A673 (cell line): ENCODE data around the gene RILPL2. TPM values are rescaled to one million over a fixed set of nuclear protein-coding genes. Genes with fewer than 3 reads are reported as not detected.
A peak's percentile ranks its signal among the peaks of the same experiment; 100 is the strongest.
"Not testable (repeated sequence)": the region's sequence is repeated elsewhere in the genome, so short reads cannot be mapped to it uniquely, and the experiment has no call there.

ENCODE experiments used
- BruUV-seq: library from RNA; stranded (reverse); fragments of 400-500 nt; replicated peaks from 2 replicates; lab custom pipeline; 2021; lab: Mats Ljungman, UMichigan
- CTCF ChIA-PET: fragments of 300-600 bp; sonication (Branson Sonifier 250); formaldehyde crosslinking; loops from one replicate; lab custom pipeline; 2022; ENCODE audit warnings: antibody characterized with exemption; lab: Charles Lee
- POLR2A ChIA-PET: fragments of 300-600 bp; sonication (Branson Sonifier 250); formaldehyde crosslinking; loops from one replicate; lab custom pipeline; 2022; ENCODE audit warnings: antibody characterized with exemption; ENCODE audit not compliant: low non-redundant PET; lab: Charles Lee
- DNase-seq: peaks from one replicate; pipeline ENCODE4 v3.0.0-alpha.2; 2015; ENCODE audit warnings: low spot score
- H3K27ac ChIP-seq: fragments of 200-600 bp; sonication (generic); 2 replicates; pipeline ENCODE4 v1.5.1; 2016; ENCODE audit warnings: mixed run types, low read depth, mild to moderate bottlenecking, mixed read lengths, antibody characterized with exemption, low read length; ENCODE audit not compliant: poor library complexity, severe bottlenecking
- H3K27me3 ChIP-seq: fragments of 200-600 bp; sonication (generic); replicated peaks from 2 replicates; pipeline ENCODE4 v1.6.1; 2017; ENCODE audit warnings: mixed run types, low read depth, mild to moderate bottlenecking, mixed read lengths, antibody characterized with exemption, low read length; ENCODE audit not compliant: insufficient read depth, poor library complexity
- H3K36me3 ChIP-seq: fragments of 200-600 bp; sonication (generic); 2 replicates; pipeline ENCODE4 v1.6.1; 2016; ENCODE audit warnings: mixed run types, mild to moderate bottlenecking, mixed read lengths, antibody characterized with exemption, low read length; ENCODE audit not compliant: insufficient read depth, poor library complexity, severe bottlenecking
- H3K4me1 ChIP-seq: fragments of 200-600 bp; sonication (generic); 2 replicates; pipeline ENCODE4 v1.6.1; 2017; ENCODE audit warnings: mixed run types, mild to moderate bottlenecking, mixed read lengths, antibody characterized with exemption, low read length; ENCODE audit not compliant: insufficient read depth, poor library complexity, severe bottlenecking
- H3K4me3 ChIP-seq: fragments of 200-600 bp; sonication (generic); 2 replicates; pipeline ENCODE4 v1.5.1; 2016; ENCODE audit warnings: low read depth, mixed run types, mild to moderate bottlenecking, mixed read lengths, low read length; ENCODE audit not compliant: poor library complexity, severe bottlenecking
- H3K9me3 ChIP-seq: fragments of 200-600 bp; sonication (generic); 2 replicates; pipeline ENCODE4 v1.6.1; 2016; ENCODE audit warnings: mixed run types, low read depth, mild to moderate bottlenecking, mixed read lengths, antibody characterized with exemption, low read length; ENCODE audit not compliant: poor library complexity, severe bottlenecking
- CTCF ChIP-seq: fragments of 300-800, 200-600 bp; sonication (generic); conservative IDR thresholded peaks from 2 replicates; pipeline ENCODE4 v1.5.1; 2017; ENCODE audit warnings: low read depth, mild to moderate bottlenecking, antibody characterized with exemption, low read length, moderate library complexity, mixed read lengths
- EZH2 ChIP-seq: fragments of 200-600 bp; sonication (generic); IDR thresholded peaks from 2 replicates; pipeline ENCODE4 v1.6.1; 2017; ENCODE audit warnings: borderline replicate concordance, low read depth, mild to moderate bottlenecking, mixed read lengths, antibody characterized with exemption, low read length; ENCODE audit not compliant: poor library complexity, severe bottlenecking
- intact Hi-C: fragments of 100-400 bp; cut with micrococcal nuclease; formaldehyde crosslinking; loops from one replicate; pipeline ENCODE4 v1.10.0; 2022; ENCODE audit not compliant: unreplicated experiment
- total RNA-seq: library from RNA; stranded (reverse); gene quantifications from 2 replicates; pipeline ENCODE4 v1.2.3, GENCODE V29; 2021

The RILPL2 gene
- total RNA-seq, 1 experiment from 2014 or later, result 1.7 TPM

DNA sequence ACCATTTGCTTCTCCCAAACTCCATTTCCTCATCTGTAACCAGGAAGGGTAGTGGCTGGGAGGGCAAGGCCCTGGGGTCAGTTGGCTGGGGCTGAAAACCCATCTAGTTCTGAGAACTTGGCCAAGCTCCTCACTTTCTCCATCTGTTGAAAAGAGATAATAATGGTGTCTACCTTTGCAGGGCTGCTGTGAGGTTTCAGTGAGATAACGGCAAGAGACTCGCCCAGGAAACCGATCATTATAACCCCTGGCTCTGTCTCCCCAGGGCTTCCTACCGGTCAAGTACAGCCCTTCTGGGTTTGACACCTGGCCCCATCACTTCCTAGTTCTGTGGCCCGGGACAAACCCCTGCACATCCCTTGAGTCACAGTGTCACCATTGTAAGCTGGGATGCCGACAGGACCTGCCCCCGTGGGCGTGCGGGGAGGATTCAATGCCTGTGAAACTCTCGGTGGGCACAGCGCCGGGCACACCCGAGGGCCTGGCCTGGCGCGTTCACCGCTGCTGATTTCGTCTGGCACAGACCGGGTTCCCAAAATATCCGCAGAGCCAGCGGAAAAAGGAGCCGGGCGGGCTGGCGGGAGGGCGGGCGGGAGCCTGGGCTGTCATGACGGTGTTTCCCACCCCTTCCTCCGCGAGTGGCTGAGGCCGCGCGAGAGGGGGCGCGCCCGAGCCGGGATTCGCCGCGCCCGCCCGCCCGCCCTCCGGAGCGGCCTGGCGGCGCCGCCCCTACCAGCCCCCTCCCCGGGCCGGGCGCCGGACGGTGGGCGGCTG lies 48.1 kb downstream of the RILPL2 start:
- intact Hi-C loops, result loop anchor here (2.0 to 5.0 kb wide), 2 partner anchors 156 to 194 kb away; partner anchors contain the start of genes MPHOSPH9, MTRFR and TMED2
- CTCF ChIA-PET, result interaction anchor here (1.2 kb wide), 1 partner anchor 22 kb away, joined by 3 read pairs; no protein-coding TSS in a partner anchor

DNA sequence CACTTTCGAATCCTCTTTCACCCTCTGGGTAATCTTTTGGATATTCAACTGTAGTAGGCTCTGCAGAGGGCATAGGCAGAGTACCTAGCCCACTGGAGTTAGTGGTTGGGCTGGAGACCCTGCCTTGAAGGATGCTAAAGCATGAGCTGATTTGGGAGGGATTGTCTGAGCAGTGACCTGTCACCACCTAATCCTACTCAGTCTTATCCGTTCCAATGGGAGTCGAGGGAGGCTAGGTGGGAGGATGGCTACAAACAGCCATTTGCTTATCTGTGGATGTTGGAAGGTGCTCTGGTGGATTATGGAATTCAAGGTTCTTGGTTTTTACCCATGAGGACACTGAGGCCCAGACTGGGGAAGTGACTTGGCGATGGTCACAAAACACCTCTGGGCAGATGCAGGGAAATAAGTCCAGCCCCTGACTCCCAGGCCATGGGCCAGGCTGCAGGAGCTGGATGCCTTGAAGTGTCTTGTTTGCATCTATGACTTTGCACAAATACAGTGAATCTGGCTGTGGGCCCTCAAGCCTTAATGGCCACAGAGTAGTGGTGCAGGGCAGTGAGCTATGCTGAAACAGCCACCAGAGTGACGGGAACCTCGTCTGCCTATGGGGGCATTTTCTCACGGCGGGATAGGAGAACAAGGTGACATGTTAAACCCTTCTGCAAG lies 48.8 kb downstream of the RILPL2 start:
- Histone ChIP-seq H3K4me1 (peaks cover 18% of the 10 kb centered on the region), H3K27me3 (no peaks in the 10 kb centered on the region), H3K27ac (peak overlapping the region; percentile 77), H3K4me3 (peak overlapping the region; percentile 61), H3K9me3 (no peaks in the 10 kb centered on the region), H3K36me3 (peaks cover 22% of the 10 kb centered on the region)
- CTCF ChIA-PET, result interaction anchor here (0.6 to 1.2 kb wide), 2 partner anchors 22 to 60 kb away, joined by 3 to 4 read pairs; no protein-coding TSS in a partner anchor
- TF ChIP-seq EZH2, result no peak
- TF ChIP-seq CTCF, result no peak
- BruUV-seq, result no TSS peak
- POLR2A ChIA-PET, result no interaction called here
- DNase-seq, result no peak
- intact Hi-C loops, result loop anchor here (2.0 to 5.0 kb wide), 2 partner anchors 155 to 195 kb away; partner anchors contain the start of genes MPHOSPH9, MTRFR and TMED2

More for the DNA sequence above, 48.1 kb downstream of the RILPL2 start:
- Histone ChIP-seq H3K4me1 (peaks cover 18% of the 10 kb centered on the region), H3K27me3 (no peaks in the 10 kb centered on the region), H3K4me3 (peak overlapping the region; percentile 61), H3K27ac (peak overlapping the region; percentile 77), H3K9me3 (no peaks in the 10 kb centered on the region), H3K36me3 (peaks cover 29% of the 10 kb centered on the region)
- peak; percentile 85 for DNase-seq
- POLR2A ChIA-PET, result no interaction called here
- TF ChIP-seq CTCF, result no peak
- no peak for TF ChIP-seq EZH2
- BruUV-seq, result no TSS peak

GRCh38 chr12:123385536-123385935 lies 50.9 kb downstream of the RILPL2 start:
- BruUV-seq, H3K27ac ChIP-seq, H3K27me3 ChIP-seq, H3K36me3 ChIP-seq, H3K9me3 ChIP-seq, DNase-seq, CTCF ChIA-PET: not testable (repeated sequence)
- POLR2A ChIA-PET, result interaction anchor here (0.6 to 0.7 kb wide), 2 partner anchors 198 to 410 kb away, joined by 4 to 6 read pairs; no protein-coding TSS in a partner anchor
- Histone ChIP-seq H3K4me3 (peak overlapping the region; percentile 86), H3K4me1 (peaks cover 18% of the 10 kb centered on the region)
- intact Hi-C loops, result loop anchor here (2.0 to 5.0 kb wide), 2 partner anchors 21 to 197 kb away; partner anchors contain the start of genes SBNO1 and TMED2
